AG04450 (cell line): ENCODE measurements around the gene TMEM117. TPM values are rescaled to one million over a fixed set of nuclear protein-coding genes. Genes with fewer than 3 reads are reported as not detected.

Experiments used
- CTCF ChIA-PET: fragments of 300-600, 350-600 bp; formaldehyde crosslinking; extraction: SDS; loops from one replicate; lab custom pipeline; 2022; ENCODE audit warnings: antibody characterized with exemption, inconsistent platforms; lab: Charles Lee
- POLR2A ChIA-PET: fragments of 350-600 bp; formaldehyde crosslinking; extraction: SDS; loops from one replicate; lab custom pipeline; 2021; ENCODE audit warnings: antibody characterized with exemption, inconsistent platforms; lab: Yijun Ruan, JAX
- DNase-seq: peaks from one replicate; pipeline ENCODE4 v3.0.0-alpha.2; 2011; ENCODE audit warnings: low read depth, low spot score
- H3K27ac ChIP-seq: one replicate; pipeline ENCODE4 v1.5.1; 2012; ENCODE audit warnings: low read depth, low read length, control low read depth
- H3K27me3 ChIP-seq: one replicate; pipeline ENCODE4 v1.6.0; 2012; ENCODE audit warnings: low read length; ENCODE audit not compliant: control insufficient read depth, insufficient read depth
- H3K4me3 ChIP-seq: 2 replicates; pipeline ENCODE4 v1.5.1; 2011; ENCODE audit warnings: mild to moderate bottlenecking, low read depth, low read length, control low read depth
- H3K9me3 ChIP-seq: 2 replicates; pipeline ENCODE4 v1.5.1; 2012; ENCODE audit warnings: low read length; ENCODE audit not compliant: control insufficient read depth, insufficient read depth
- CTCF ChIP-seq: IDR thresholded peaks from 2 replicates; pipeline ENCODE4 v1.5.1; 2011; ENCODE audit warnings: low read depth, low read length, control low read depth, inconsistent platforms
- polyA plus RNA-seq: library from polyadenylated mRNA; depleted of rRNA; stranded (reverse); fragments of >200 nt; gene quantifications from 2 replicates; pipeline ENCODE4 v1.2.3, GENCODE V29; 2011

TMEM117 gene
- polyA plus RNA-seq, 1 experiment, result 11.3 TPM

GRCh38 chr12:43887397-43887796 lies 51.5 kb downstream of the TMEM117 start:
- no peak for TF ChIP-seq CTCF
- Histone ChIP-seq H3K9me3 (no peaks in the 10 kb centered on the region), H3K27me3 (no peaks in the 10 kb centered on the region), H3K4me3 (no peak overlapping the region), H3K27ac (no peak overlapping the region)
- no peak for DNase-seq
- ChIA-PET POLR2A (no interaction called here), CTCF (interaction anchor here (0.5 kb wide), 1 partner anchor 685 kb away, joined by 3 read pairs; no protein-coding TSS in a partner anchor)

GRCh38 chr12:43891856-43892574 lies 56.1 kb downstream of the TMEM117 start:
- CTCF ChIA-PET, result interaction anchor here (2.5 kb wide), 1 partner anchor 9 kb away, joined by 20 read pairs; no protein-coding TSS in a partner anchor
- TF ChIP-seq CTCF, result no peak
- no peaks in the 10 kb centered on the region for H3K9me3 ChIP-seq
- POLR2A ChIA-PET, result no interaction called here
- no peaks in the 10 kb centered on the region for H3K27me3 ChIP-seq
- DNase-seq, result no peak
- H3K27ac ChIP-seq, result no peak overlapping the region
- no peak overlapping the region for H3K4me3 ChIP-seq

GRCh38 chr12:43893670-43894069 lies 57.8 kb downstream of the TMEM117 start:
- Histone ChIP-seq H3K27ac (no peak overlapping the region), H3K4me3 (no peak overlapping the region), H3K9me3 (no peaks in the 10 kb centered on the region), H3K27me3 (no peaks in the 10 kb centered on the region)
- POLR2A ChIA-PET, result no interaction called here
- TF ChIP-seq CTCF, result no peak
- CTCF ChIA-PET, result interaction anchor here (2.1 kb wide), 1 partner anchor 11 kb away, joined by 9 read pairs; no protein-coding TSS in a partner anchor
- peak; percentile 18 for DNase-seq

- ChIA-PET POLR2A (no interaction called here), CTCF (interaction anchor here (2.1 kb wide), 1 partner anchor 13 kb away, joined by 9 read pairs; no protein-coding TSS in a partner anchor)
- Histone ChIP-seq H3K9me3 (no peaks in the 10 kb centered on the region), H3K4me3 (no peak overlapping the region), H3K27me3 (no peaks in the 10 kb centered on the region), H3K27ac (no peak overlapping the region)
- DNase-seq, result no peak
- TF ChIP-seq CTCF, result no peak
Measured at GRCh38 chr12:43895580-43896206, 59.8 kb downstream of the TMEM117 start.

- H3K27me3 ChIP-seq, result no peaks in the 10 kb centered on the region
- CTCF ChIA-PET, result no interaction called here
- H3K27ac ChIP-seq, result no peak overlapping the region
- DNase-seq, result no peak
- POLR2A ChIA-PET, result no interaction called here
- H3K4me3 ChIP-seq, result no peak overlapping the region
- no peak for TF ChIP-seq CTCF
- H3K9me3 ChIP-seq, result no peaks in the 10 kb centered on the region
Measured at GRCh38 chr12:43896496-43896895, 60.6 kb downstream of the TMEM117 start.
